Fibroblast of the aortic adventitia (primary cell): ENCODE data around the gene ITPKA. TPM values are rescaled to one million over a fixed set of nuclear protein-coding genes. Genes with fewer than 3 reads are reported as not detected.

Experiments
- DNase-seq: peaks from one replicate; pipeline ENCODE4 v3.0.0-alpha.2; 2010; ENCODE audit warnings: low read depth
- H3K4me3 ChIP-seq: 2 replicates; pipeline ENCODE4 v1.5.1; 2011; ENCODE audit warnings: low read depth, mild to moderate bottlenecking, control low read depth, low read length, moderate library complexity
- CTCF ChIP-seq: IDR thresholded peaks from 2 replicates; pipeline ENCODE4 v1.5.1; 2011; ENCODE audit warnings: mild to moderate bottlenecking, low read length, control low read depth, inconsistent platforms; ENCODE audit not compliant: insufficient read depth
- small RNA-seq: library from RNA; depleted of rRNA; stranded (forward); fragments of <200 nt; gene quantifications from one replicate; pipeline ENCODE3, GENCODE V24; 2012
- total RNA-seq: library from RNA; depleted of rRNA; stranded (reverse); fragments of >200 nt; gene quantifications from 2 replicates; pipeline ENCODE4 v1.2.3, GENCODE V29; 2012; ENCODE audit warnings: low replicate concordance

The ITPKA gene
- total RNA-seq, 1 donor, result 1.8 TPM

- H3K4me3 ChIP-seq, result peak overlapping the region; percentile 97
- TF ChIP-seq CTCF, result no peak
- DNase-seq, result no peak
Observed at GRCh38 chr15:41543521-41543870, 49.8 kb downstream of the ITPKA start.

- no peak overlapping the region for H3K4me3 ChIP-seq
- DNase-seq, result no peak
- TF ChIP-seq CTCF, result no peak
Observed at GRCh38 chr15:41544650-41545015, 51.0 kb downstream of the ITPKA start.

GRCh38 chr15:41545218-41545617 is 51.5 kb downstream of the ITPKA start:
- no peak for DNase-seq
- TF ChIP-seq CTCF, result no peak
- H3K4me3 ChIP-seq, result no peak overlapping the region

GRCh38 chr15:41546851-41547786 is 53.4 kb downstream of the ITPKA start:
- TF ChIP-seq CTCF, result no peak
- H3K4me3 ChIP-seq, result no peak overlapping the region
- peak; percentile 15 for DNase-seq

- DNase-seq, result no peak
- H3K4me3 ChIP-seq, result no peak overlapping the region
- no peak for TF ChIP-seq CTCF
Observed at GRCh38 chr15:41550066-41550775, 56.5 kb downstream of the ITPKA start.

Small RNAs within 50 kb of the gene (small RNA-seq; reads per million reads assigned to genes)
- not detected for gene RNU6-1169P

Other genes starting within 250 kb of the ITPKA start
- gene OIP5, start 161.3 kb upstream of the ITPKA start, total RNA-seq, result 0.25 and 9.0 TPM in 2 replicates
- gene NUSAP1, start 161.0 kb upstream of the ITPKA start, total RNA-seq, result 21.3 and 85.8 TPM in 2 replicates
- 22.1 and 23.9 TPM in 2 replicates for gene NDUFAF1, start 91.4 kb upstream of the ITPKA start, total RNA-seq
- 29.5 and 29.6 TPM in 2 replicates for gene RTF1, start 76.8 kb upstream of the ITPKA start, total RNA-seq
- gene LTK, start 20.0 kb downstream of the ITPKA start, total RNA-seq, result under 0.01 TPM in 1 of 2 replicates, not detected in the other
- 10.7 and 16.3 TPM in 2 replicates for gene RPAP1, start 50.4 kb downstream of the ITPKA start, total RNA-seq
- gene TYRO3, start 65.3 kb downstream of the ITPKA start, total RNA-seq, result 8.0 and 20.2 TPM in 2 replicates
- gene MGA, start 166.5 kb downstream of the ITPKA start, total RNA-seq, result 49.2 and 64.6 TPM in 2 replicates